Suprapubic skin (tissue), 4 donors: ENCODE measurements around the gene DGCR8.

Experiments
- CTCF ChIP-seq, 2 donors: fragments of 200-600 bp in 1 of 2; fragments of 450-650 bp in 1 of 2; sonication (generic) in 1 of 2; IDR thresholded peaks; one replicate each; pipeline ENCODE4 v1.5.1; 2016 to 2019; ENCODE audit warnings: antibody characterized with exemption in 2 of 2, mild to moderate bottlenecking in 1 of 2, moderate library complexity in 1 of 2
- EP300 ChIP-seq: sonication (generic); formaldehyde crosslinking; IDR thresholded peaks from one replicate; pipeline ENCODE4 v1.6.1; 2017; ENCODE audit warnings: antibody characterized with exemption
- POLR2A ChIP-seq, 2 donors: fragments of 450-650 bp; IDR thresholded peaks; one replicate each; pipeline ENCODE4 v1.6.1; 2017; ENCODE audit warnings: antibody characterized with exemption in 2 of 2, mild to moderate bottlenecking in 2 of 2, moderate library complexity in 2 of 2
- POLR2AphosphoS5 ChIP-seq, 3 donors: sonication (generic); formaldehyde crosslinking; IDR thresholded peaks; one replicate each; pipeline ENCODE4 v1.6.1; 2017; ENCODE audit warnings: antibody characterized with exemption in 3 of 3

- TF ChIP-seq POLR2AphosphoS5 (IDR thresholded peaks at IDR 0.05) (no peak), CTCF (IDR thresholded peaks at IDR 0.05) (no peak), POLR2A (IDR thresholded peaks at IDR 0.05) (no peak), EP300 (no peak)
Observed at GRCh38 chr22:20044495-20045151, 35.4 kb upstream of the DGCR8 start.
